ENCODE data around the gene PGGHG.

GRCh38 chr11:269146-269890 is 19.6 kb upstream of the PGGHG start:
- peak; percentile 23; the same call in 1 of the 2 replicates for TF ChIP-seq CTCF (conservative IDR thresholded peaks at IDR 0.05; ENCODE audit: low read length)
- no peak for TF ChIP-seq EZH2phosphoT487 (IDR thresholded peaks at IDR 0.05; ENCODE audit: borderline replicate concordance)
